ENCODE measurements around the gene KLHL22.

DNA sequence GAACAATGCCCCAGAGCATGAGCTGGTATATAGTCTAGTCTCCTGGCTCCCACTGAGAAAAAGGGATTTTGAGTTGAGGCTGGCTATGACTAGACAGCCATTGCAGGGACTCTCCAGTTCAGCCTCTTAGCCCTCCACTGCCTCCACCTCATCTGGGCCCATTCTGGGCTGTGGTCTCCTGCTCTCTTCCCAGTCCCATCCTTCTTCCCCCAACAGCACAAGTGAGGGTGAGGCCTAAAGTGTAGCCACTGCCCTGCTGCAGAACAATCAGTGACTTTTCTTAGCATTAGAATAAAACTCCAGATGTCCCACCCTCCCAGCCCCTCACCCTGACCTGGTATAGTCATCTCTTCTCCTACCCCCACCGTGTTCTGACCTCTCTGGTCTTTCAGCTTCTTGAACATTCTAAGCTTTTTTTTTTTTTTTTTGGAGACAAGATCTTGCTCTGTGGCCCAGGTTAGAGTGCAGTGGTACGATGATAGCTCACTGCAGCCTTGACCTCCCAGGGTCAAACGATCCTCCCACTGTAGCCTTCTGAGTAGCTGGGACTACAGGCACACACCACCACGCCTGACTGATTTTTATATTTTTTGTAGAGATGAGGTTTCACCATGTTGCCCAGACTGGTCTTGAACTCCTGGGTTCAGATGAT, 16.1 kb upstream of the KLHL22 start:
- TF ChIP-seq, protein P1, sequence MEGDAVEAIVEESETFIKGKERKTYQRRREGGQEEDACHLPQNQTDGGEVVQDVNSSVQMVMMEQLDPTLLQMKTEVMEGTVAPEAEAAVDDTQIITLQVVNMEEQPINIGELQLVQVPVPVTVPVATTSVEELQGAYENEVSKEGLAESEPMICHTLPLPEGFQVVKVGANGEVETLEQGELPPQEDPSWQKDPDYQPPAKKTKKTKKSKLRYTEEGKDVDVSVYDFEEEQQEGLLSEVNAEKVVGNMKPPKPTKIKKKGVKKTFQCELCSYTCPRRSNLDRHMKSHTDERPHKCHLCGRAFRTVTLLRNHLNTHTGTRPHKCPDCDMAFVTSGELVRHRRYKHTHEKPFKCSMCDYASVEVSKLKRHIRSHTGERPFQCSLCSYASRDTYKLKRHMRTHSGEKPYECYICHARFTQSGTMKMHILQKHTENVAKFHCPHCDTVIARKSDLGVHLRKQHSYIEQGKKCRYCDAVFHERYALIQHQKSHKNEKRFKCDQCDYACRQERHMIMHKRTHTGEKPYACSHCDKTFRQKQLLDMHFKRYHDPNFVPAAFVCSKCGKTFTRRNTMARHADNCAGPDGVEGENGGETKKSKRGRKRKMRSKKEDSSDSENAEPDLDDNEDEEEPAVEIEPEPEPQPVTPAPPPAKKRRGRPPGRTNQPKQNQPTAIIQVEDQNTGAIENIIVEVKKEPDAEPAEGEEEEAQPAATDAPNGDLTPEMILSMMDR (IDR thresholded peaks at IDR 0.05; ENCODE audit: low read depth, low read length): no peak
- no peak for TF ChIP-seq EZH2phosphoT487 (IDR thresholded peaks at IDR 0.05; ENCODE audit: low read depth)
